ENCODE results near the gene C1QTNF5. TPM values are rescaled to one million over a fixed set of nuclear protein-coding genes. Genes with fewer than 3 reads are reported as not detected.
A peak's percentile ranks its signal among the peaks of the same experiment; 100 is the strongest.

The C1QTNF5 gene
- total RNA-seq, 2 donors from 2014 or later = not detected

- no peak for ATAC-seq
- H3K27ac Mint-ChIP-seq = no peak overlapping the region
- no peak for DNase-seq (ENCODE audit: low spot score in 2 of 2)
Observed at GRCh38 chr11:119318240-119319135, 22.2 kb downstream of the C1QTNF5 start.

GRCh38 chr11:119317592-119318239, 23.0 kb downstream of the C1QTNF5 start:
- Mint-ChIP-seq H3K36me3 (no peaks in the 10 kb centered on the region), H3K27ac (no peak overlapping the region), H3K9me3 (no peaks in the 10 kb centered on the region)
- ATAC-seq (no peak), DNase-seq (ENCODE audit: low spot score in 2 of 2) (no peak)

More at GRCh38 chr11:119318240-119319135, 22.2 kb downstream of the C1QTNF5 start:
- no peaks in the 10 kb centered on the region for H3K9me3 Mint-ChIP-seq
- H3K36me3 Mint-ChIP-seq = no peaks in the 10 kb centered on the region

- DNase-seq (ENCODE audit: low spot score in 2 of 2) (no peak), ATAC-seq (peak in 1 of 2 donors; percentile 16)
- Mint-ChIP-seq H3K27ac (peak within 1 kb of the TSS in 1 of 2 donors; percentile 54), H3K36me3 (no peaks in the 10 kb centered on the region), H3K9me3 (no peaks in the 10 kb centered on the region)
Observed at GRCh38 chr11:119316729-119317591, 23.7 kb downstream of the C1QTNF5 start, which contains the start of gene MCAM. TSS of gene MCAM (minus strand) at chr11:119317130. CDS start at chr11:119317101, 29 bp downstream.

GRCh38 chr11:119316016-119316728, 24.5 kb downstream of the C1QTNF5 start:
- H3K27ac Mint-ChIP-seq = peak overlapping the region in 1 of 2 donors; percentile 54
- no peaks in the 10 kb centered on the region for H3K9me3 Mint-ChIP-seq
- ATAC-seq = no peak
- no peaks in the 10 kb centered on the region for H3K36me3 Mint-ChIP-seq
- no peak for DNase-seq (ENCODE audit: low spot score in 2 of 2)

- Mint-ChIP-seq H3K36me3 (no peaks in the 10 kb centered on the region), H3K27ac (peak overlapping the region in 1 of 2 donors; percentile 54), H3K9me3 (no peaks in the 10 kb centered on the region)
- ATAC-seq (peak; percentile 61 to 78), DNase-seq (ENCODE audit: low spot score in 2 of 2) (no peak)
Observed at GRCh38 chr11:119315131-119316015, 25.3 kb downstream of the C1QTNF5 start.

DNA sequence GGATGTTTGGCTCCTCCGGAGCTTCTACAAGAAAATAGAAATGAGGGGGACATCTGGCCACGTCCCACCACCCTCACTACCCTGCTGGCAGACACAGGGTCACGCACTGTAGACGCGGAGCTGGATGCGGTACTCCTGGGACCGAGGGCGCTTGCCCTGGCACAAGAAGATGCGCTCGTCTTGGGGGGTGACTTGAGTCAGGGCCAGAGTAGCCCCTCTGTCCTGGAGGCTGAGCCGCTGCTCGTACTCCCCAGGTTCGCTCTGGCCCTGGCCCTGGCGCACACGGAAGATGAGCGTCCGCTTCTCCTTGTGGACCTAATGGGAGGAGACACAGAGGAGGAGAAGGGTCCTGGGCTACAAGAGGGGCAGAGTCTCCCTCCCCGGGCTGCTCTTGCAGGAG, 26.0 kb downstream of the C1QTNF5 start:
- no peaks in the 10 kb centered on the region for H3K36me3 Mint-ChIP-seq
- H3K9me3 Mint-ChIP-seq = no peaks in the 10 kb centered on the region
- peak overlapping the region in 1 of 2 donors; percentile 54 for H3K27ac Mint-ChIP-seq
- no peak for ATAC-seq
- DNase-seq (ENCODE audit: low spot score in 2 of 2) = no peak

GRCh38 chr11:119310682-119311052, 30.0 kb downstream of the C1QTNF5 start:
- ATAC-seq (no peak), DNase-seq (ENCODE audit: low spot score in 2 of 2) (no peak)
- H3K9me3 Mint-ChIP-seq = no peaks in the 10 kb centered on the region
- no peaks in the 10 kb centered on the region for H3K36me3 Mint-ChIP-seq
- H3K27ac Mint-ChIP-seq = peak overlapping the region; percentile 74 to 87

DNA sequence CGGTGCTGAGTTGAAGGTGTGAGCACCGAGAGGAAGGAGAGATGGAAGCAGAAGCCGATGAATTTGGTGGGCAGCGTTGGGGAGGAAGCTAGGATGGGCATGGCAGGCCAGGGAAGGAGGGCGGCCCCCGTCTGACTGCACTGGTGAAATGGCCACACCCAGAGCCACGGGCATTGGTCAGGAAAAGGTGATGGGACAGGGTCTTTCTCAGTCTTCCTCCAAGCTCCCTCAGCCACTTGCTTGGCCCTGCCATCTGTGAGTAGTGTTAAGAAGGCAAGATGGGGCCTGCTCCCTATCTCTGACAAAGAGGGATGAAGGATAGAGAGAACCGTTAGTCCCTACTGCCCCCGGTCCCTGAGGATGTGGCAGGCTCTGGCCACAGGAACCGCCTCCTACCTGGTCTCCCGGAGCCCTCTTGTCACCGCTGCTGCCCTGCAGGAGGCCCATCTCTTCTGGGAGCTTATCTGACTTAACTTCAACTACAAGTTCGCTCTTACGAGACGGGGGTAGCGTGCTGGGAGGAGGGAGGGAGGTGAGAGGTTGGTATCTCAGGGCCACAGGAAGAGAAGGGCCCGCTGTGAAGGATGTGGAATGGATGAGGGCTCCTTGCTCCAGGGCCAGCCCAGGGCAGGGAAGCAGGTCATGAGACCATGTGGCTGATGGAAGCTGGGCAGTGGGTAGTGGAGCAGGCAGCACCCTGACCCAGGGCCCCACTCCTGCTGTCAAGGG, 30.6 kb downstream of the C1QTNF5 start:
- ATAC-seq (no peak), DNase-seq (ENCODE audit: low spot score in 2 of 2) (no peak)
- H3K36me3 Mint-ChIP-seq = peaks cover 3 to 4% of the 10 kb centered on the region in 2 donors
- peak overlapping the region; percentile 55 to 74 for H3K27ac Mint-ChIP-seq
- no peaks in the 10 kb centered on the region for H3K9me3 Mint-ChIP-seq

GRCh38 chr11:119309411-119309810, 31.3 kb downstream of the C1QTNF5 start:
- DNase-seq (ENCODE audit: low spot score in 2 of 2) (no peak), ATAC-seq (no peak)
- H3K9me3 Mint-ChIP-seq = no peaks in the 10 kb centered on the region
- H3K27ac Mint-ChIP-seq = peak overlapping the region; percentile 8 to 65
- peaks cover 6 to 8% of the 10 kb centered on the region in 2 donors for H3K36me3 Mint-ChIP-seq

DNA sequence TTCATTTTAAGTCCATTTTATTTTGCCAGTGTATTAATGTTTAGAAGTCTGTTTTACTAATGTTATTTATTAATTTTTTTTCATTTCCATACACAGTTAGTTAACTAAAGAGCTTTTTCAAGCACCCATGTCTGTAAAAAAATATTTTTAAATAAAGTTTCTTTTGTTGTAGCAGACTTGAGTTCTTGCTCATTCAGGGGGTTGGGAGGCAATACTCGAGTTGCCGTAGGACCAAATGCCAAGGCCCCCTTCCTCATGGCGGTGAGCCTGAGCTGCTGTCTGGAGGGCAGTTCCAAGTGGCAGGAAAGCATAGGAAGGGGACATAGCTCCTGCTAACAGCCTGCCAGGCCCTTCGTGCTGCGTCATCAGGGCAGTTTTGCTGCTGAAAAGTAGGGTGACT, 32.7 kb downstream of the C1QTNF5 start:
- Mint-ChIP-seq H3K27ac (no peak overlapping the region), H3K36me3 (peaks cover 14 to 22% of the 10 kb centered on the region in 2 donors), H3K9me3 (no peaks in the 10 kb centered on the region)
- no peak for ATAC-seq
- no peak for DNase-seq (ENCODE audit: low spot score in 2 of 2)

DNA sequence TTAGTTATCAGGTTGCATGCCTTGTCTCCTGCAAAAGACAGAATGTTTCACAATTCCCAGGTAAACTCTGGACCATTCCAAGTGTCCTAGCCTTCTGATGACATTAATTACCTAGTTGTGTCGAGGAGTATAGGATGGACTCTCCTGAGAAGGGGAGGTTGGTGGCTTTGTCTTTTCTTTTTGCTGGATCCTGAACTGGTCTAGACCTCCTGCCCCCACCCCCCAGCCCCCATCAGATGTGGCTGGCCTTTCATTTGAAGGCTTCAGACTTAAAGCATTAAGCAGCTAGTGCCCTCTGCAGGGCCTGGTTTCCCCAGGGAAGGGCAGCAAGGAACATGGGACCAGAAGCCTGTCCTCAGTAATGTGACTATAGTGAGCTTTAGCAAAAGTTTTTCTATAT, 33.5 kb downstream of the C1QTNF5 start:
- Mint-ChIP-seq H3K27ac (peak overlapping the region in 1 of 2 donors; percentile 87), H3K36me3 (peaks cover 14 to 29% of the 10 kb centered on the region in 2 donors), H3K9me3 (no peaks in the 10 kb centered on the region)
- ATAC-seq (no peak), DNase-seq (ENCODE audit: low spot score in 2 of 2) (no peak)

DNA sequence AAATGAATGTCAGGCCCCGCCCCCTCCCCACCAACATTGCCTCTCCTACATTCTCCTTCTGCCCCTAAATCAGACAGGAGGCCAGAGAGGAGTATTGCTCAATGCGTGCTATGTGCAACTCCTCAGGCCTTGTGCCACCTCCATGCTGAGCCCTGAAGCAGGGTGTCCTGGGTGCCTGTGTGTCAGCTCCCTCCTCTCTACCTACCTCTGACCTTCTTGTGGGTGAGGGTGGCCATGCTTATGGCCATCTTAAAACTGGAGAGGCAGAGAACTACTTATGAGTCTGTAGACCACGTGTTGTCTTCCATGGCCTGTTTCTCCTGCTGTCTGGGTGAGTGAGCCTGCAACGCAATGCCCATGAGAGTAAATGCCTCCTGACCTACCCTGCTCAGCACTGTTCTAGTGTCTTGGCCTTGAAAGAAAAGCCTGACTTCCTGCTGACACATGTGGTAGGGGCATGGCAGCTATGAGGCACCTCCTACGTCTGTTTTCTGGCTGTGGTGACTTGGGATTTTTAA, 34.3 kb downstream of the C1QTNF5 start:
- Mint-ChIP-seq H3K27ac (peak overlapping the region; percentile 87 to 97), H3K9me3 (no peaks in the 10 kb centered on the region)
- DNase-seq (ENCODE audit: low spot score in 2 of 2) = peak in 1 of 2 donors; percentile 16

GRCh38 chr11:119305556-119306372, 34.9 kb downstream of the C1QTNF5 start:
- ATAC-seq = no peak
- no peaks in the 10 kb centered on the region for H3K9me3 Mint-ChIP-seq
- H3K27ac Mint-ChIP-seq = peak overlapping the region; percentile 87 to 97
- peaks cover 14 to 29% of the 10 kb centered on the region in 2 donors for H3K36me3 Mint-ChIP-seq
- no peak for DNase-seq (ENCODE audit: low spot score in 2 of 2)

More for the DNA sequence above, 34.3 kb downstream of the C1QTNF5 start:
- peaks cover 14 to 29% of the 10 kb centered on the region in 2 donors for H3K36me3 Mint-ChIP-seq
- ATAC-seq = peak; percentile 86 to 91
